GM19043 (cell line): ENCODE data around the gene ATP1A3.
"Not testable (repeated sequence)": the region's sequence is repeated elsewhere in the genome, so short reads cannot be mapped to it uniquely, and the experiment has no call there.

Experiments used
- ATAC-seq: cut with Tn5 transposase; IDR thresholded peaks from one replicate; pipeline ENCODE4 v1.9.1; 2021; ENCODE audit warnings: low read depth; ENCODE audit not compliant: unreplicated experiment

Gene ATP1A3

GRCh38 chr19:42012747-42013146, 18.7 kb upstream of the ATP1A3 start:
- ATAC-seq: not testable (repeated sequence)

- no peak for ATAC-seq
Measured at GRCh38 chr19:42010245-42011126, 16.5 kb upstream of the ATP1A3 start.

GRCh38 chr19:42006569-42006968, 12.5 kb upstream of the ATP1A3 start:
- ATAC-seq: no peak

GRCh38 chr19:42005504-42005903, 11.5 kb upstream of the ATP1A3 start:
- no peak for ATAC-seq

- no peak for ATAC-seq
Measured at GRCh38 chr19:42003506-42004294, 9.7 kb upstream of the ATP1A3 start.

- no peak for ATAC-seq
Measured at GRCh38 chr19:41999878-42000208, 5.8 kb upstream of the ATP1A3 start.

GRCh38 chr19:41999071-41999877, 5.2 kb upstream of the ATP1A3 start:
- no peak for ATAC-seq

- no peak for ATAC-seq
Measured at GRCh38 chr19:41998246-41999020, 4.4 kb upstream of the ATP1A3 start.

- no peak for ATAC-seq
Measured at GRCh38 chr19:41997851-41998229, 3.8 kb upstream of the ATP1A3 start.

GRCh38 chr19:41997121-41997850, 3.3 kb upstream of the ATP1A3 start:
- no peak for ATAC-seq

- no peak for ATAC-seq
Measured at GRCh38 chr19:41995959-41996797, 2.1 kb upstream of the ATP1A3 start.

- ATAC-seq: no peak
Measured at GRCh38 chr19:41994994-41995958, 1.2 kb upstream of the ATP1A3 start.

- no peak for ATAC-seq
Measured at GRCh38 chr19:41994521-41994971, 516 bp upstream of the ATP1A3 start.

- ATAC-seq: not testable (repeated sequence)
Measured at GRCh38 chr19:41991925-41992569, 2.0 kb downstream of the ATP1A3 start.

- no peak for ATAC-seq
Measured at GRCh38 chr19:41991025-41991424, 3.0 kb downstream of the ATP1A3 start.

GRCh38 chr19:41990615-41991014, 3.4 kb downstream of the ATP1A3 start:
- ATAC-seq: no peak

- ATAC-seq: no peak
Measured at GRCh38 chr19:41990028-41990427, 4.0 kb downstream of the ATP1A3 start.
